NK-92 (cell line): ENCODE data around the gene SMURF2.
"Not testable (repeated sequence)": the region's sequence is repeated elsewhere in the genome, so short reads cannot be mapped to it uniquely, and the experiment has no call there.

Experiments used
- DNase-seq: peaks from one replicate; lab custom pipeline; 2025; ENCODE audit not compliant: unreplicated experiment; lab: John Stamatoyannopoulos, UW

Gene SMURF2

DNA sequence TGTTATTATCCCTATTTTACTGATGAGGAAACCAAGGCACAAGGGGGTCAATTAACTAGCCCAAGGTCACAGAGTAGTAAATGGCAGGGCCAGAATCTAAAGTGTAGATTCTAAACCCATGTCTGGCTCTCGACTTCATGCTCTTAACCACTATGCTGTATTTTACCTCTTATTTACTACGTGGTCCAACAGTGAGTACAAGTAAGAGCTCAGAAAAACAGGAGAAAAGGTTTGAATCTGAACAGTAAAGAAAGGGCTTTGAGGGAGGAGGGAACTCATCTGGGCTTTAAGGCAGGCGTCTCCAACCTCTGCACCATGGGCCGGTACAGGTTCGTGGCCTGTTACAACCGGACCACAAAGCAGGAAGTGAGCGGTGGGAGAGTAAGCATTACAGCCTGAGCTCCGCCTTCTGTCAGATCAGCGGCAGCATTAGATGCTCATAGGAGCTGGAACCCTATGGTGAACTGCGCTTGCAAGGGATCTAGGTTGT, 62.9 kb downstream of the SMURF2 start:
- no peak for DNase-seq

DNA sequence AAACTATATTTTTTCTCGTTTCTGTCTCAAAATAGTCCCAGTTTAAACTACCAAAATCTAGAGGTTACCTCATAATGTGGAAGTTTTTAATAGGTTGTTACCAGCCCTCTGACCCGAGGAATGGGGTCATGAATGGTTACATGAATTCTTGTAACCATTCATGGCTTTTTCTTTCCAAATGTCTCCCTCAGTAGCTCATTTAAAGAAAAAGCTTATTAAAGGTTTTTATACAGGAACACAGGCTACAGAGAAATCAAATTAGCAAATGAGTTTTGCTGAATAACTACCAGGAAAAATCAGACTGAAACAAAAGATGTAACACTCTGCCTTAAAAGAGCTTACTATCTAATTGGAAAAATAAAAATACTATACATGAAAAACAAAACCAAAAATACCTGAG, 63.4 kb downstream of the SMURF2 start:
- no peak for DNase-seq

DNA sequence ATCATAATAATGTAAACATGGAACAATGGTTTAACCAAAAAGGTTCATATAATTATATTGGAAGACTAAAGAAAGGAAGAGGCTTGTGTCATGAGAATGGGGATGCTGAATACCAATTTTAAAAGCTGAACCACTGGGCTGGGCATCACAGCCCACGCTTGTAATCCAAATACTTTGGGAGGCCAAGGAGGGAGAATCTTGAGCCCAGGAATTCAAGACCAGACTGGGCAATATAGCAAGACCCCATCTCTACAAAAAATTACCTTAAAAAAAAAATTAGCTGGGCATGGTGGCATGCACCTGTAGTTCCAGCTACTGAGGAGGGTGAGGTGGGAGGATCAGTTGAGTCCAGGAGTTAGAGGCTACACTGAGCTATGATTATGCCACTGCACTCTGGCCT, 65.1 kb downstream of the SMURF2 start:
- DNase-seq, result no peak

DNA sequence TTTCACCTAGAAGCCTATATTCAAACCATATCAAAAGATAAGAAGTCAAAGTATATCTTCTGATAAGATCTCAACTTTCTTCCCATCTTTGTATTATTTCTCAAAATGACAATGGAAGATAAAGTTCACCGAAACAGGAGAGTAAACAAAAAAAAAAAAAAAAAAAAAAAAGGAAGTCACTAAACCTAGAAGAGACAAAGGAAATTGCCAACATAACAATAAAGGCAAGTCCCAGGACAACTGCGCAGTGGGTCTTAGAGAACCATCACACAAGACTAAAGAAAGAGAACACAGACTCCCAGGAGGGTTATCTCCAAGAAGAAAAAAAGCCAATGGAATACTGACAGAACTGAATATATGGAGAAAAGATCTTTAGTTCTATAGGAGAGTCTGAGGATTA, 65.7 kb downstream of the SMURF2 start:
- no peak for DNase-seq

DNA sequence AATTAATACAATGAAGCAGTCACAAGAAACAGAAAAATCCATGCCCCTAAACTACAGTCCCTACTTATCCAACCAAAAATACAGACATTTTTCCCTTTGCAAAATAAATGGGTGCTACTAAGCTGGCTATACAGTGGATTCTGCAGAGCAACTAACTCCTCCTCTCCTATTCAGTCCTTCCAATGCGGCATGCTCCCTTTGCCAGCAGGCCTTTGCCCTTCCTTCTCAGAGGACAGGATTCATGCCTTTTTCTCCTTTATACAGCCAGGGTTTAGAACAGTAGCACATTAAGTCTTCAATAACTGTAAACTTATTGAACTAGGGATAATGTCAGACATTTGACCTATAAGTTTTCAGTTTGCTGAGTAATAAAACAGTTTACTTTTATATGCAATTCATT, 70.2 kb downstream of the SMURF2 start:
- DNase-seq, result no peak

DNA sequence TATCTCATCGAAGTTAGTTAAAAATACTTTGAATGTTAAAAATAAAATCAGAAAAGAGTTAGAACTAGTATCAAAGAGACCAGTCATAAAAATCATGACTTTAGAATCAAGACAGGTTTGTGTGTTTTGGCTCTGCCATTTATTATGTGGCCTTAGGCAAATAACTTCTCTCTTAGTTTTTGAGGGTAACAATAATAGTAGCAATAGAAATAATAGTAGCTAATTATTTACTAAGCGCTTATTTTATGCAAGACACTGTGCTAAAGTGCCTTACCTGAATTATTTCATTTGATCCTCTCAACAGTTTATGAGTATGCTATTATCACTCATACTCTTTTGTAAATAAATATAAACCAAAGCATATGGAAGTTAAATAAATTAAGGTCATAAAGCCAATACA, 77.0 kb downstream of the SMURF2 start:
- DNase-seq, result no peak

DNA sequence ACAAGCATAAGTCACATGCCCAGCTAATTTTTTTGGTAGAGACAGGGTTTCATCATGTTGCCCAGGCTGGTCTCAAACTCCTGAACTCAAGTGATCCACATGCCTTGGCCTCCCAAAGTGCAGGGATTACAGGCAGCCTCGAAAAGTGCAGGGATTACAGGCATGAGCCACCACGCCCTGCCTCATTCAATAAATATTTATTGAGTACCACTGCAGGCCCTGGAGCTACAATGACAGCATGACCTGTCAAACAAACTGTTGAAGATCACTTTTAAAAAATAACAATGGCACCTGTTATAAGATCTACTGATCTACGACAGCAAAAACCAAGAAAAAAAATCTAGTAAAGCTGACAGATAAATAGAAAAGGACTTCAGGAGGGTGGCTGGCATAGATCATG, 79.1 kb downstream of the SMURF2 start:
- DNase-seq, result no peak

DNA sequence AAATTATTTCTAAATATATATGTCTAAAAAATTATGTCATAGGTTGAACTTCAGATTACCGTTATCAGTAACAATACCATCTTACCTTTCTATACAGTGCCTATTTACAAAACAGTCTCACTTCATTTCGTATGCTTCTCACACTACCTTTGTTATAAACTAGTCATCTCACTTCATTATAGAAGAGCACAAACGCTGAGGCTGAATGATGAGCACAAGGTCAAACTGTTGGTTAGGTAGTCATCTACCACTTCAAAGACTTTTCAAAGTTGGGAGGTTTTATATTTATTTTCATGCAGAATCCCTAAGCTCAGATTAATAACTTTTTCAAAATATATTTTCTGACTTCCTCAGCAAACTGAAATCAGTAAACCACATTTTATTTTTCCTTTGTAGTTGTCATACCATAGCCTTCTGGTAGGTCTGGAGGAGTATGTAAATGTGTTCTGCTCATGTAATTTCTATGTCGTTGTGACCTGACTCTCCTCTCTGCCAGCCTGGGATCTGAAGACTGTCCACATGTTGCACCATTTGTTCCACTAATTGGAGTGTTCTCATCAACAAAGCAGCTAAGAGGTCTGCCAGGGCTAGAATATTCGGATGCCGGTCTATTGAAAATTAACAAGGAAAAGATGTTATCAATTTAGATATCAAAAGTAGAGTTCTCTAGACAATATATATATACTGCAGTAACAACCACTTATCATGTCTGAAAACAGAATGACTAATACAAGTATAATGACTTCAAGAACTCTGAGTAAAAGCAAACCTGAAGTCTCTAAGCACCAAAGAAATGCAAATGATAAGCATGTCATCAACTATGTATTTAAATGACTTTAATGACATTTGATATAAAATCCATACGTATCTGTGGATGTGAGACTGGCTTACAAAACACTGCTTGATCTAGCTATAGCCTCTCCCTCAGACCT, 81.5 kb downstream of the SMURF2 start:
- DNase-seq, result no peak

DNA sequence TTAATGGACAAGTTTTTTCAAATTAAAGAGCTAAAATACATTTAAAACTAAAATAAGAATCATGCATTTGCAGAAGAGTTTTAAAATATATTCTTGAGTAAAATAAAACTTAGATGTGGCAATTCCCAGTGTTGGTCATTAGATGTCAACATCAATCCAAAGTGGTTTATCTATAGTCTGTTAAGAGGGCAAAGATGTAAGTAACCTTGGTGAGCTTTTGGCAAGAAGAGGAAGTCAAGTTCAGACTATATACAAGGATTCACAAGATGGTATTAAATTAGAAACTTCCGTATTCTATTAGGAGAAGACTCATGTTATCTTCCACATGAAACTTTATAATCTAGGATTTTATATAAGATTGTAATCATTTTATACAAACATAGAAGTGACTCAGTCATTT, 82.2 kb downstream of the SMURF2 start:
- DNase-seq, result no peak

DNA sequence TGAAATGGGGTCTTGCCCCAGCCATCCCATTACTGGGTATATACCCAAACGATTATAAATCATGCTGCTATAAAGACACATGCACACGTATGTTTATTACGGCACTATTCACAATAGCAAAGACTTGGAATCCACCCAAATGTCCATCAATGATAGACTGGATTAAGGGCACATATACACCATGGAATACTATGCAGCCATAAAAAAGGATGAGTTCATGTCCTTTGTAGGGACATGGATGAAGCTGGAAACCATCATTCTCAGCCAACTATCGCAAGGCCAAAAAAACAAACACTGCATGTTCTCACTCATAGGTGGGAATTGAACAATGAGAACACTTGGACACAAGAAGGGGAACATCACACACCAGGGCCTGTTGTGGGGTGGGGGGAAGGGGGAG, 85.1 kb downstream of the SMURF2 start:
- DNase-seq, result not testable (repeated sequence)

DNA sequence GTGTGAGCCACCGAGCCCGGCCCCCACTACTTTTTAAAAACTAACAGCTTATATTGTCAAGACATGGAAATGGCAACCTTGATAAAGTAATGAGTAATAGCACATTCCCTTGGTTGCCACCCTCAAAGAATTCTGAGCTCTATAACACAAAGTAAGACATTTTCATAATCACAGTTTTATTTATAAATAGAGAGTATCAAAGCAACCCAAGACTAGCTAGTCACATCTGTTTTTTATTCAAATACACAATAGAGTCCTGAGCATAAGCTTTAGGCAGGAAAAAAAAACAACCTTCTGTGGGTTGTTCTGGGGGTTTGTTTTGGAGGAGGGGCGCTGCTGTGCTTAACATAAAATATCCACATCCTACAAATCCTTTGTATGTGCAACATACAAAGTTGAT, 86.7 kb downstream of the SMURF2 start:
- no peak for DNase-seq

DNA sequence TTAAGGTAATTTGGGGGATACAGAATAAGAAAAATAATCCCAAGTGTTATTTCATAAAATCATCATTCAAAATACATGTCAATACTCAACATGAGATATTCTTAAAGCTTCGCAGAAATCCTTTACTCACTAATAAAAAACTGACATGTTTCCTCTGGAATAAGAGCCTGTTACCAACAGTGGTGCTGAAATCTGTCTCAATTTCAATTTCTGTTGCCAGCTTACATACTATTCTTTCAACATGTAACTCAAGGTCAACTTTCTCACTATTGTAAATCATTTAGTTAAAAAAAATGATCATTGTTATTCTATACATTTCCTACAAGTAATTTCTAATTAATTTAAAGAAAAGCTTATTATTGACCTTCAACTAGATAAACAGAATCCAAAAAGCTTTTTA, 87.5 kb downstream of the SMURF2 start:
- no peak for DNase-seq

DNA sequence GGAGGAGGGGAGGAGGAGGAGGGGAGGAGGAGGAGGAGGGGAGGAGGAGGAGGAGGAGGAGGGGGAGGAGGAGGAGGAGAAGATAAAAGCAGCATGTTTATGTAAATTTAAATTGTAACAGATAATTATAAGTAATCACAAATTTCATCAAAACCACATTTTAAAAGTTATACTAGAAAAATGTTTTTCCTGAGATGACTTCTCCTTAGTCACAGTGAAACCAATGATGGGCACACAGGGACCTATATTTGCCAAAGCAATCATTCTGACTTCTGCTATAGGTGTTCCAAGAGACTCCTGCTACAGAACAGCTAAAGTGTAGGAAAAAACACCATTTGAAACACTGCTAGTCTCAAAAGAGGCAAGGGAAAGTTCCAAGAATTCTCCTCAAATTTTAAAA, 88.9 kb downstream of the SMURF2 start:
- no peak for DNase-seq

DNA sequence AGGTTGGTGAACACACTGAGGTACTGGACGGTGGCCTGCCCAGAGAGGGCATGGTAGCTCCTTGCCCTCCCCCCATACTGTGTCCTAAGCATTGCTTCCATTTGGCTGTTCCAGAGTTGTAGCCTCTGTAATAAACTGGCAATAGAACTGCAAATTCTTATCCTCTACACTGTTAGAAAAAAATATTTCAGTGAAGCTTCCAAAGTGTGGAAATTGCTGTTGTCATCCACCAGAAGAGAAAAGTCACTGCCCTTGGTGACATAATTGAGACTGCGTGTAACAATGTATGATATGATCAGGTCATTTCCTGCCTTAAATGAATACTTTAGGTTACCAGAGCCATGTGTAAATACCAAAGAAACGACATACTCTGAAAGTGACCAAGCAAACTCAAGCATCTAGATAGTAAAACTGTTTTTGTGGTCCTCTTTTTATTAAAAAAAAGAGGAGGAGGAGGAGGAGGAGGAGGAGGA, 89.4 kb downstream of the SMURF2 start:
- no peak for DNase-seq

DNA sequence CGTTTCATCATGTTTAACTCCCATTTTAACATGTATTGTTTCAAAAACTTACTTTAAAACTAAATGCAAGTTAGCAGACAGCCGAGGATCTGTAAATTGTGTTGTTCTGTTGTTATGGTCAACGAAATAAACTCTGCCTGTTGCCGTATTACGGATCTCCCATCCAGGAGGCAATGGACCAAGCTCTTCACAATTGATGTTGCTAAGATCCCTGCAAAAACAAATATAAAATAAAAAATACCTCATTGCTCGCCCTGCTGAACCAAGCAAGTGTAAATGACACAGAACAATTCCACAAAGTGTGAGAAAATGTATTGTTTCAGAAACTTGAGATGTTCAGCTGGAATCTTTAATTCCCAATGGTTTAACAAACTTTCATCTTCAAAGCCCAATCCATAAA, 90.4 kb downstream of the SMURF2 start:
- no peak for DNase-seq

DNA sequence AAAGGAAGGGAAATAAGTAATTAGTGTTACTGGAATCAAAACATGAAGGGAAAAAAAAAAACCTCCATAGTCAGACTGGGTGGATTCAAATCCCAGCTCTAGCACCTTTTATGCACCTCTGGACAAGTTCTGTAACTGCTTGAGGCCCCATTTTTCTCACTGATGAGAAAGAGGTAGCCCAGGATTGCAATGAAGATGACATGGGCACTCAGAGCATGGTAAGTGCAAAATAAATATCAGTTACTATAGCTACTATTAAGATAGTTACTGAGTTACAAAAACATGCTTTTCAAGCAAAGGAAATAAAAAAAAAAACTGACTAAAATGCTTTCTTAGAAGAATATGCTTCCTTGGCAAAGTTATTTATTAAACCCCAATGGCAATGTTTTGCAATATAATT, 96.5 kb downstream of the SMURF2 start:
- no peak for DNase-seq

DNA sequence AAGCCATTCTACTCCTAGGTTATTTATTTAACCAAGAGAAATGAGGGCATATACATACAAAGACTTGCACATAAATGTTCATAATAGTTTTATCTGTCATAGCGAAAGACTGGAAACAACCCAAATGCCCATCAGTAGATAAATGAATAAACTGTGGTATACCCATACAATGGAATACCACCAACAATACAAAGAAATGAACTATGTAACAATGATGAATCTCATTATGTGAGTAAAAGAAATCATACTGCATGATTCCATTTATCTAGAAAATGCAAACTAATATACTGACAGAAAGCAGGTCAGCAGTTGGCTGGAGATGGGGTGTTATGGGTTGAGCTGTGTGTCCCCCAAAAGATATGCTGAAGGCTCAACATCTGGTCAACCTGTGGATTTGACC, 98.0 kb downstream of the SMURF2 start:
- DNase-seq, result no peak

DNA sequence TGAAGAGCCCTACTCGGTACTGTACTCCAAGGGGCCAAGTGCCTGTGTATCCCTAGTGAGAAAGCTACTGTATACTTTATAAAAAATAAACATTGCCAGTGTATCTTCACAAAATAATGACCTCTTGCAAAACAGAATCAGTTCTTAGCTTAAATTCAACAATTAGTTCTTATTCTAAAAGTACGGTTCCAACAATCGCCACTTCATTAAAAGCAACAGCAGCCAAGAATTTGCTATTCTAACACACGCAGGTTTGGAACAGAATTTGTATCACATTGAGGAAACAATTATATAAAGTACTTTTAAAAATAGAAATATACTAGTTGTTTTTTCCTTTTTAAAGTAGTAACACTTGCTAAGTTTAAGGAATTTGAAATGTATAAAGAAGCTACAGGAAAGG, 106.8 kb downstream of the SMURF2 start:
- no peak for DNase-seq

DNA sequence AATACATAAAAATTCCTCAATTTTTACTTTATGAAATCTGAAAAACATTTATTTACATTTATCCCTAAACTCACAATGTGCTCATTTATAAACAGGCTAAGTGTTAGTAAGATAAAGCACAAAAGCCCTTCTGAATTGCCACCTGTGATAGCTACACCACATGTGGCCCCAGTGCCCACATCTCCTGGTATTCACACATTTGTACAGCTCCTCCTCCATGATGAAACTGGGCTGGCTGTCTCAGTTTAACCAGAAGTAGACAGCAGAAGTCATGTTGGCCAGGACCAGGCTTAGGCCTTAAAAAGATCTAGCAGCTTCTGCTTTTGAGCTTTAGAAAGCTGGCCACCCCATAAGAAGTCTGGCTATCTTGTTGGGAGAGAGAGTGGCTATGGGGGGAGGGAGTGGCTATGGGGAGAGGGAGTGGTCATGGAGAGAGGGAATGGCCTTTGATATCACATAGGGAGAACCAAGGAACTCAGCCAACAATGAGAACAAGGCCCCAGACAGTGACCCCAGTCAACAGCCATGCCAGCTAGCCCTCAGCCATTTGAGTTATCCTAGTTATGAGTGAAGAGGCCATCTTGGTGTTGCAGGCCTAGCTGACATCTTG, 108.0 kb downstream of the SMURF2 start:
- no peak for DNase-seq

DNA sequence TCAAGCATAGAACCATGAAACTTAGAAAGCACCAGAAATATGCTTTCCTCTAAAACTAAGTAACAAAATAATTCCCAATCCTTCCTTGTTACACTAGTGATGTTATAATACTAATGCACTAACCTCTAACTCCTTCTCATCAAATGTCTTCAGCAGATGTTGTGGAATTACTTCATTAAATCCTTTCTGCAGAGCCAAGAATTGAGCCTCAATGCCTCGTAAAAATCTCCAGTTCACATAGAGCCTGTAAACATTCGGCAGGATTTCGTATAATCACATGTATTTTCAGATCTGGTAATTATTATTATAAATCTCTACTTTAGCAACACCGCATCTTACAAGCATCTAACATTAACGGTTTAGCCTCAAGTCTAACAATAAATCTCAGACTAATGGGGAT, 110.6 kb downstream of the SMURF2 start:
- DNase-seq, result no peak

DNA sequence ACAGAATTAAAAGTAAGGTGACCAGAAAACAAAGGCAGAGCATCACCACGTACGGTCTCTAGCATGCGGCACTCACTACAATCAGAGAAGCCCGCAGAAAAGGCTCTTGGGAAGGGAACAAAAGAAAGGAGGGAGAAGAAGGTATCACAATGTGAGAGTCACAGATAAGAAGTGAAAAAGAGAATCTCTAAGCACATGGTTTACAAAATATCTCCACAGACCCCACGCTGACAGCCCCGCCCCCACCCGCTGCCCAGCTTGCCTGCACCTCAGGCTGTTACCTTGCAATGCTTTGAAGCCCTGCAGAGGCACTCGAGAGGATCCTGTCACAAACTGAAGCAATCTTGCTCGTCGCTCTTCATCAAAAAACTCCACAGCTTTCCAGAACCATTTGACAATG, 114.8 kb downstream of the SMURF2 start:
- DNase-seq, result no peak

DNA sequence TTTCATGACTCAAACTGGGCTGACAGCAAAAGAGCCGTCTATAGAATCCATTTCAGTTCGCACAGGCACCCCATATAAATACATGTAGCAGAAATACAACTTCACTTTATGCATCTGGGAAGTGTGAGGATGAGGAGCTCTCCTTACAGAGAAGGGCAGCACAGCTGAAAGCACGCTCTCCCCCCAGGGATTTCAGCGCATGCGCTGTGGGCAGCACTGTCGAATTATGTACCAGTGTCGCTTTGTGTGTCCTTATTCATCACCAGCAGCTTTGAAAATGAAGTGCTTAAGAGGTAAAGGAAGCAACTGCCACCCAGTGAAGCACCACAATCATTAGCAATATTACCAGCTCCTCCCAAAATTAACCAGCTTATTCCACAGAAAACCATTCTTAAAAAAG, 115.4 kb downstream of the SMURF2 start:
- DNase-seq, result no peak
